ENCODE measurements around the gene CSK. TPM values are rescaled to one million over a fixed set of nuclear protein-coding genes. Genes with fewer than 3 reads are reported as not detected.

CSK gene
- total and polyA plus RNA-seq, 2 experiments from 2014 or later: 16.9 to 19.1 TPM

GRCh38 chr15:74773731-74774252 is 8.1 kb upstream of the CSK start:
- WGBS (ENCODE audit: low lambda C conversion rate, missing lambda C conversion rate): 58% methylated on average over 5 of the region's 5 CpGs
- H3K4me1 ChIP-seq (ENCODE audit: insufficient read depth): peaks cover 2% of the 10 kb centered on the region
- TF ChIP-seq EZH2phosphoT487 (IDR thresholded peaks at IDR 0.05; ENCODE audit: low read depth, severe bottlenecking, unreplicated experiment) (no peak), CTCF (IDR thresholded peaks at IDR 0.05; ENCODE audit: poor library complexity) (no peak), EZH2 (IDR thresholded peaks at IDR 0.05; ENCODE audit: borderline replicate concordance) (no peak)
- no peak for DNase-seq (ENCODE audit: low spot score)
- H4K20me1 ChIP-seq (ENCODE audit: insufficient read depth, poor library complexity, severe bottlenecking): no peaks in the 10 kb centered on the region
- no peaks in the 10 kb centered on the region for H3K9me2 ChIP-seq (replicated peaks; ENCODE audit: insufficient read depth)
- H3K9me3 ChIP-seq (ENCODE audit: low read depth): no peaks in the 10 kb centered on the region
- no peaks in the 10 kb centered on the region for H3K27me3 ChIP-seq
- H3K4me3 ChIP-seq: no peak overlapping the region
- no peaks in the 10 kb centered on the region for H3K36me3 ChIP-seq (replicated peaks; ENCODE audit: insufficient read depth, low read depth)
- no peak overlapping the region for H3K27ac ChIP-seq
- no peak overlapping the region for H3K4me2 ChIP-seq
- no peak overlapping the region for H2AFZ ChIP-seq
- H3K79me2 ChIP-seq: no peaks in the 10 kb centered on the region

- no peaks in the 10 kb centered on the region for H3K27me3 ChIP-seq
- 89% methylated on average over 5 of the region's 5 CpGs for WGBS (ENCODE audit: low lambda C conversion rate, missing lambda C conversion rate)
- H3K9me3 ChIP-seq (ENCODE audit: low read depth): no peaks in the 10 kb centered on the region
- no peak overlapping the region for H3K4me3 ChIP-seq
- no peaks in the 10 kb centered on the region for H3K79me2 ChIP-seq
- DNase-seq (ENCODE audit: low spot score): no peak
- H4K20me1 ChIP-seq (ENCODE audit: insufficient read depth, poor library complexity, severe bottlenecking): no peaks in the 10 kb centered on the region
- H3K9me2 ChIP-seq (replicated peaks; ENCODE audit: insufficient read depth): no peaks in the 10 kb centered on the region
- no peak overlapping the region for H3K27ac ChIP-seq
- H3K36me3 ChIP-seq (replicated peaks; ENCODE audit: insufficient read depth, low read depth): no peaks in the 10 kb centered on the region
- no peak for TF ChIP-seq EZH2phosphoT487 (IDR thresholded peaks at IDR 0.05; ENCODE audit: low read depth, severe bottlenecking, unreplicated experiment)
- no peak for TF ChIP-seq EZH2 (IDR thresholded peaks at IDR 0.05; ENCODE audit: borderline replicate concordance)
- TF ChIP-seq CTCF (IDR thresholded peaks at IDR 0.05; ENCODE audit: poor library complexity): no peak
- H3K4me1 ChIP-seq (ENCODE audit: insufficient read depth): peaks cover 12% of the 10 kb centered on the region
- no peak overlapping the region for H3K4me2 ChIP-seq
- H2AFZ ChIP-seq: no peak overlapping the region
Observed at GRCh38 chr15:74775132-74775562, 6.7 kb upstream of the CSK start.

- Histone ChIP-seq H3K4me2 (no peak overlapping the region), H2AFZ (no peak overlapping the region), H3K4me1 (ENCODE audit: insufficient read depth) (peaks cover 20% of the 10 kb centered on the region), H3K9me3 (ENCODE audit: low read depth) (no peaks in the 10 kb centered on the region), H4K20me1 (ENCODE audit: insufficient read depth, poor library complexity, severe bottlenecking) (no peaks in the 10 kb centered on the region), H3K9me2 (replicated peaks; ENCODE audit: insufficient read depth) (no peaks in the 10 kb centered on the region), H3K79me2 (no peaks in the 10 kb centered on the region), H3K36me3 (replicated peaks; ENCODE audit: insufficient read depth, low read depth) (no peaks in the 10 kb centered on the region), H3K4me3 (no peak overlapping the region), H3K27ac (no peak overlapping the region), H3K27me3 (no peaks in the 10 kb centered on the region)
- no peak for DNase-seq (ENCODE audit: low spot score)
- TF ChIP-seq EZH2phosphoT487 (IDR thresholded peaks at IDR 0.05; ENCODE audit: low read depth, severe bottlenecking, unreplicated experiment) (no peak), CTCF (IDR thresholded peaks at IDR 0.05; ENCODE audit: poor library complexity) (no peak), EZH2 (IDR thresholded peaks at IDR 0.05; ENCODE audit: borderline replicate concordance) (no peak)
- WGBS (ENCODE audit: low lambda C conversion rate, missing lambda C conversion rate): 96% methylated on average over 4 of the region's 4 CpGs
Observed at GRCh38 chr15:74775894-74776293, 6.0 kb upstream of the CSK start.

All from hepatocyte (in vitro differentiated cells).